H1 (cell line): ENCODE results near the gene NCCRP1. TPM values are rescaled to one million over a fixed set of nuclear protein-coding genes. Genes with fewer than 3 reads are reported as not detected.

Source experiments
- CTCF ChIA-PET: fragments of 300-600 bp; sonication (Branson Sonifier 250); formaldehyde crosslinking; loops from one replicate; lab custom pipeline; 2021; ENCODE audit not compliant: partially characterized antibody; lab: Charles Lee
- POLR2A ChIA-PET: fragments of 300-600 bp; sonication (Branson Sonifier 250); formaldehyde crosslinking; loops from one replicate; lab custom pipeline; 2021; ENCODE audit warnings: inconsistent platforms; ENCODE audit not compliant: partially characterized antibody; lab: Charles Lee
- DNase-seq, 2 experiments: peaks; one replicate each; pipeline versions ENCODE4 v3.0.0 to v3.0.0-alpha.2; 2010 to 2022; ENCODE audit warnings: low spot score in 2 of 2, low read depth in 1 of 2, mixed read lengths in 1 of 2
- FAIRE-seq: peaks from 2 replicates; lab custom pipeline; 2011; peaks lifted over from hg19 to GRCh38; lab: Jason Lieb, UNC
- H2AFZ ChIP-seq: 2 replicates; pipeline ENCODE4 v1.8.1; 2012; ENCODE audit warnings: low read length, inconsistent platforms
- H2AK5ac ChIP-seq: 2 replicates; pipeline ENCODE4 v1.6.1; 2013; ENCODE audit warnings: low read depth, low read length
- H2BK120ac ChIP-seq: replicated peaks from 2 replicates; pipeline ENCODE3; 2013; ENCODE audit warnings: low read depth, low read length, inconsistent platforms
- H2BK12ac ChIP-seq: 2 replicates; pipeline ENCODE4 v1.6.1; 2013; ENCODE audit warnings: low read depth, low read length
- H2BK15ac ChIP-seq: 2 replicates; pipeline ENCODE4 v1.6.1; 2013; ENCODE audit warnings: low read length
- H2BK20ac ChIP-seq: 2 replicates; pipeline ENCODE4 v1.6.1; 2013; ENCODE audit warnings: low read length
- H2BK5ac ChIP-seq: 2 replicates; pipeline ENCODE4 v1.6.1; 2013; ENCODE audit warnings: low read depth, low read length
- H3K14ac ChIP-seq: 2 replicates; pipeline ENCODE4 v1.6.1; 2013; ENCODE audit warnings: inconsistent platforms; ENCODE audit not compliant: insufficient read length
- H3K18ac ChIP-seq: 2 replicates; pipeline ENCODE4 v1.6.1; 2013; ENCODE audit warnings: low read length; ENCODE audit errors: extremely low read depth
- H3K23ac ChIP-seq: 2 replicates; pipeline ENCODE4 v1.6.1; 2013; ENCODE audit warnings: inconsistent platforms; ENCODE audit not compliant: insufficient read length
- H3K23me2 ChIP-seq: 2 replicates; pipeline ENCODE4 v1.6.1; 2013; ENCODE audit warnings: low read depth, low read length
- H3K27ac ChIP-seq: 2 replicates; pipeline ENCODE4 v1.6.1; 2011; ENCODE audit warnings: low read depth, low read length, inconsistent platforms
- H3K27me3 ChIP-seq, 4 experiments: replicated peaks in 1 of 4; 1 replicate in 1 of 4; 2 replicates in 3 of 4; pipeline versions ENCODE4 v1.6.1 to v1.8.1; 2011 to 2013; ENCODE audit warnings: low read length in 3 of 4, mild to moderate bottlenecking in 3 of 4, inconsistent platforms in 2 of 4, mixed read lengths in 2 of 4, moderate library complexity in 1 of 4; ENCODE audit not compliant: control insufficient read depth in 3 of 4, insufficient read depth in 3 of 4; ENCODE audit errors: extremely low read depth in 1 of 4
- H3K36me3 ChIP-seq, 4 experiments: 2 replicates each; pipeline versions ENCODE4 v1.6.1 to v1.8.1; 2011 to 2013; ENCODE audit warnings: mild to moderate bottlenecking in 4 of 4, low read length in 3 of 4, moderate library complexity in 2 of 4, control low read depth in 1 of 4, inconsistent platforms in 1 of 4; ENCODE audit not compliant: insufficient read depth in 4 of 4, control insufficient read depth in 2 of 4
- H3K4ac ChIP-seq: replicated peaks from 2 replicates; pipeline ENCODE3; 2013; ENCODE audit warnings: low read length, low read depth, mixed read lengths, inconsistent platforms; ENCODE audit not compliant: insufficient read length
- H3K4me1 ChIP-seq, 4 experiments: replicated peaks in 1 of 4; 1 replicate in 1 of 4; 2 replicates in 3 of 4; pipeline versions ENCODE4 v1.6.1 to v1.8.1; 2011 to 2013; ENCODE audit warnings: low read length in 3 of 4, inconsistent platforms in 2 of 4, mixed read lengths in 1 of 4; ENCODE audit not compliant: insufficient read depth in 4 of 4, control insufficient read depth in 3 of 4
- H3K4me2 ChIP-seq, 2 experiments: 2 replicates each; pipeline versions ENCODE4 v1.6.1 to v1.8.1; 2011 to 2013; ENCODE audit warnings: low read depth in 2 of 2, low read length in 2 of 2, control low read depth in 1 of 2, inconsistent platforms in 1 of 2, mild to moderate bottlenecking in 1 of 2; ENCODE audit not compliant: insufficient read depth in 1 of 2
- H3K4me3 ChIP-seq, 4 experiments: fragments of 200-600, 300-600 bp in 1 of 4; sonication (generic), shearing (Covaris generic), sonication (Bioruptor Twin) in 1 of 4; 2 replicates each; pipeline versions ENCODE4 v1.5.1 to v1.8.1; 2011 to 2016; ENCODE audit warnings: low read length in 4 of 4, low read depth in 3 of 4, control low read depth in 2 of 4, inconsistent platforms in 2 of 4, mild to moderate bottlenecking in 2 of 4, mixed read lengths in 1 of 4, moderate library complexity in 1 of 4; ENCODE audit not compliant: insufficient read depth in 2 of 4; ENCODE audit errors: extremely low read depth in 1 of 4
- H3K56ac ChIP-seq: replicated peaks from 2 replicates; pipeline ENCODE3; 2013; ENCODE audit warnings: low read depth, mild to moderate bottlenecking, mixed read lengths, low read length, inconsistent platforms; ENCODE audit not compliant: insufficient read length
- H3K79me1 ChIP-seq: 2 replicates; pipeline ENCODE4 v1.6.1; 2013; ENCODE audit warnings: low read depth, low read length, control low read depth
- H3K79me2 ChIP-seq, 2 experiments: 2 replicates each; pipeline versions ENCODE4 v1.6.1 to v1.8.1; 2012 to 2013; ENCODE audit warnings: low read length in 2 of 2, mild to moderate bottlenecking in 2 of 2, inconsistent platforms in 1 of 2; ENCODE audit not compliant: insufficient read depth in 2 of 2, control insufficient read depth in 1 of 2
- H3K9ac ChIP-seq, 4 experiments: replicated peaks in 1 of 4; 1 replicate in 1 of 4; 2 replicates in 3 of 4; pipeline versions ENCODE4 v1.6.1 to v1.8.1; 2011 to 2013; ENCODE audit warnings: low read depth in 3 of 4, low read length in 3 of 4, control low read depth in 2 of 4, mild to moderate bottlenecking in 2 of 4, moderate library complexity in 2 of 4, inconsistent platforms in 1 of 4; ENCODE audit errors: extremely low read depth in 1 of 4
- H3K9me3 ChIP-seq, 2 experiments: 2 replicates each; pipeline versions ENCODE4 v1.6.1 to v1.8.1; 2012 to 2013; ENCODE audit warnings: mild to moderate bottlenecking in 2 of 2, moderate library complexity in 2 of 2, control low read depth in 1 of 2, inconsistent platforms in 1 of 2, low read depth in 1 of 2, low read length in 1 of 2, mixed read lengths in 1 of 2; ENCODE audit not compliant: insufficient read depth in 2 of 2
- H4K20me1 ChIP-seq, 2 experiments: replicated peaks in 1 of 2; 2 replicates each; pipeline versions ENCODE3 to v1.8.1; 2011 to 2013; ENCODE audit warnings: inconsistent platforms in 2 of 2, low read length in 2 of 2, mild to moderate bottlenecking in 1 of 2; ENCODE audit not compliant: insufficient read depth in 2 of 2, control insufficient read depth in 1 of 2
- H4K5ac ChIP-seq: 2 replicates; pipeline ENCODE4 v1.6.1; 2013; ENCODE audit warnings: low read length, low read depth, mixed read lengths, inconsistent platforms; ENCODE audit not compliant: insufficient read length
- H4K8ac ChIP-seq: 2 replicates; pipeline ENCODE4 v1.8.0; 2013; ENCODE audit warnings: mild to moderate bottlenecking, moderate library complexity, low read length, inconsistent platforms; ENCODE audit not compliant: insufficient read depth; ENCODE audit errors: extremely low read depth
- H4K91ac ChIP-seq: replicated peaks from 2 replicates; pipeline ENCODE3; 2013; ENCODE audit warnings: low read length, mixed read lengths, inconsistent platforms; ENCODE audit not compliant: insufficient read length
- MAX ChIP-seq: IDR thresholded peaks from 2 replicates; pipeline ENCODE4 v1.6.1; 2012; ENCODE audit warnings: inconsistent platforms
- RBBP5 ChIP-seq: IDR thresholded peaks from 2 replicates; pipeline ENCODE4 v1.7.1; 2012; ENCODE audit warnings: low read depth, mild to moderate bottlenecking, inconsistent platforms, low read length, moderate library complexity, borderline replicate concordance
- WGBS, 2 experiments: shearing (Covaris generic) in 1 of 2; methylation state at CpG; one replicate each; pipeline versions ENCODE4 v1.1.6 to v1.1.7; 2013 to 2015; ENCODE audit warnings: low lambda C conversion rate in 2 of 2, mixed read lengths in 2 of 2, inconsistent platforms in 1 of 2, low coverage in 1 of 2, missing lambda C conversion rate in 1 of 2; ENCODE audit not compliant: insufficient replicate concordance in 2 of 2, insufficient coverage in 1 of 2, insufficient read length in 1 of 2; ENCODE audit errors: extremely low coverage in 1 of 2, missing lambda C conversion rate in 1 of 2; 5-methylcytosine and 5-hydroxymethylcytosine counted together
- polyA plus RNA-seq, 7 experiments: library from polyadenylated mRNA; depleted of rRNA in 3 of 7; stranded (reverse) in 5 of 7; unstranded in 2 of 7; fragments of >200 nt in 5 of 7; fragments of 200-250 nt in 2 of 7; gene quantifications; 1 replicate in 5 of 7; 2 replicates in 1 of 7; 4 replicates in 1 of 7; pipeline versions ENCODE4 v1.2.1 to v1.2.3, GENCODE V29; 2011 to 2013; ENCODE audit warnings: missing spikeins in 2 of 7, mixed read lengths in 2 of 7
- total RNA-seq: library from RNA; stranded (reverse); fragmentation: NEBNext Ultra II Directional; extraction: Animal tissue kit (Norgen Biotek cat#: 25700); gene quantifications from 2 replicates; pipeline ENCODE4 v1.2.1, GENCODE V29; 2021

The NCCRP1 gene
- total and polyA plus RNA-seq, 2 of the 8 experiments (the other 6 are each of a cell fraction or from before 2014, with no cell fraction given), result 2.8 to 7.9 TPM

- CTCF ChIA-PET, result interaction anchor here (0.6 to 2.1 kb wide), 4 partner anchors 15 to 94 kb away, joined by 3 to 10 read pairs (median 4); no protein-coding TSS in a partner anchor
- Histone ChIP-seq H4K91ac (no peak overlapping the region), H3K9me3 (no peaks in the 10 kb centered on the region), H3K14ac (no peak overlapping the region), H3K4me1 (no peaks in the 10 kb centered on the region), H3K4ac (no peak overlapping the region), H4K20me1 (peaks cover 0 to 1% of the 10 kb centered on the region in 2 experiments), H2BK12ac (no peak overlapping the region; the same call in 1 of the 2 replicates), H3K79me1 (no peaks in the 10 kb centered on the region), H3K27ac (no peak overlapping the region), H3K36me3 (no peaks in the 10 kb centered on the region), H3K18ac (no peak overlapping the region), H3K9ac (no peak overlapping the region), H2BK5ac (no peak overlapping the region), H4K5ac (no peak overlapping the region), H4K8ac (no peak overlapping the region), H2AK5ac (no peak overlapping the region), H3K56ac (no peak overlapping the region), H3K27me3 (peaks cover 0 to 4% (median 1%) of the 10 kb centered on the region in 4 experiments; a peak in 2 of 7 replicates), H3K4me3 (no peak overlapping the region), H3K23me2 (peaks cover 2% of the 10 kb centered on the region; the same call in 1 of the 2 replicates), H2BK20ac (0 out of 2 replicates have a peak overlapping the region, but pooled peaks have one; percentile 80), H3K79me2 (no peaks in the 10 kb centered on the region), H2BK15ac (no peak overlapping the region), H3K4me2 (no peak overlapping the region), H2AFZ (no peak overlapping the region), H3K23ac (no peak overlapping the region), H2BK120ac (no peak overlapping the region)
- no peak for FAIRE-seq
- 80% methylated on average over 17 of the region's 22 CpGs; no CpG with 5 or more reads in 1 of the 2 experiments for WGBS, 2 experiments
- POLR2A ChIA-PET, result no interaction called here
- TF ChIP-seq MAX (peak; percentile 34; the same call in 1 of the 2 replicates), RBBP5 (no peak)
- DNase-seq, result no peak
These were observed 40.7 kb downstream of the NCCRP1 start for GRCh38 chr19:39237200-39238184.
